Neural progenitor cell (in vitro differentiated cells): ENCODE results near the gene KCNC1. TPM values are rescaled to one million over a fixed set of nuclear protein-coding genes. Genes with fewer than 3 reads are reported as not detected.

Experiments
- DNase-seq: peaks from one replicate; pipeline ENCODE4 v3.0.0-alpha.2; 2016; ENCODE audit warnings: low spot score
- H2AFZ ChIP-seq: fragments of 200-600 bp; sonication (generic); replicated peaks from 2 replicates; pipeline ENCODE4 v1.6.1; 2016; ENCODE audit warnings: antibody characterized with exemption
- H3F3A ChIP-seq: fragments of 200-600 bp; sonication (generic); 2 replicates; pipeline ENCODE4 v1.6.1; 2016; ENCODE audit warnings: antibody characterized with exemption, low read depth
- H3K27ac ChIP-seq: fragments of 200-600 bp; sonication (generic); 2 replicates; pipeline ENCODE4 v1.5.1; 2016; ENCODE audit warnings: mild to moderate bottlenecking
- H3K27me3 ChIP-seq: fragments of 200-600 bp; sonication (generic); 2 replicates; pipeline ENCODE4 v1.6.1; 2016; ENCODE audit warnings: mild to moderate bottlenecking, moderate library complexity
- H3K36me3 ChIP-seq: fragments of 200-600 bp; sonication (generic); 2 replicates; pipeline ENCODE4 v1.5.1; 2016
- H3K4me1 ChIP-seq: fragments of 200-600 bp; sonication (generic); 2 replicates; pipeline ENCODE4 v1.6.1; 2016; ENCODE audit warnings: mixed run types
- H3K4me2 ChIP-seq: fragments of 200-600 bp; sonication (generic); 2 replicates; pipeline ENCODE4 v1.6.1; 2016
- H3K4me3 ChIP-seq: fragments of 200-600 bp; sonication (generic); 2 replicates; pipeline ENCODE4 v1.5.1; 2016
- H3K79me2 ChIP-seq: fragments of 200-600 bp; sonication (generic); 2 replicates; pipeline ENCODE4 v1.6.1; 2016; ENCODE audit warnings: low read depth
- H3K9ac ChIP-seq: fragments of 200-600 bp; sonication (generic); 2 replicates; pipeline ENCODE4 v1.6.1; 2016
- H3K9me3 ChIP-seq: fragments of 200-600 bp; sonication (generic); 2 replicates; pipeline ENCODE4 v1.5.1; 2016; ENCODE audit warnings: low read depth
- H4K20me1 ChIP-seq: fragments of 200-600 bp; sonication (generic); 2 replicates; pipeline ENCODE4 v1.6.1; 2016; ENCODE audit warnings: low read depth
- H3K27ac Mint-ChIP-seq: 3 replicates; pipeline ENCODE4 v1.8.0; 2021; ENCODE audit warnings: mixed read lengths
- H3K27me3 Mint-ChIP-seq: 2 replicates; pipeline ENCODE4 v1.8.0; 2022; ENCODE audit warnings: low read depth, mild to moderate bottlenecking, inconsistent platforms, moderate library complexity, mixed read lengths; ENCODE audit not compliant: insufficient read depth
- H3K36me3 Mint-ChIP-seq: 3 replicates; pipeline ENCODE4 v1.8.0; 2021; ENCODE audit warnings: mixed read lengths
- H3K4me1 Mint-ChIP-seq: 3 replicates; pipeline ENCODE4 v1.8.0; 2021; ENCODE audit warnings: mixed read lengths
- H3K4me3 Mint-ChIP-seq: 3 replicates; pipeline ENCODE4 v1.8.0; 2021; ENCODE audit warnings: mild to moderate bottlenecking, moderate library complexity, mixed read lengths
- H3K9me3 Mint-ChIP-seq: 3 replicates; pipeline ENCODE4 v1.8.0; 2020; ENCODE audit warnings: mixed read lengths
- EZH2 ChIP-seq: fragments of 200-600 bp; sonication (generic); IDR thresholded peaks from 2 replicates; pipeline ENCODE4 v1.6.1; 2017; ENCODE audit warnings: antibody characterized with exemption, mild to moderate bottlenecking, moderate library complexity
- EZH2phosphoT487 ChIP-seq: fragments of 200-600 bp; sonication (generic); IDR thresholded peaks from 2 replicates; pipeline ENCODE4 v1.6.1; 2017; ENCODE audit warnings: antibody characterized with exemption
- total RNA-seq: library from RNA; depleted of rRNA; stranded (reverse); fragments of >200 nt; gene quantifications from 2 replicates; pipeline ENCODE4 v1.2.3, GENCODE V29; 2015; ENCODE audit warnings: low replicate concordance
- TF ChIP-seq, protein P1 (sequence below): fragments of 200-600 bp; sonication (generic); IDR thresholded peaks from 2 replicates; pipeline ENCODE4 v1.5.1; 2017; ENCODE audit warnings: antibody characterized with exemption, mild to moderate bottlenecking

Gene KCNC1
- total RNA-seq, 1 donor from 2014 or later, result 0.04 TPM

DNA sequence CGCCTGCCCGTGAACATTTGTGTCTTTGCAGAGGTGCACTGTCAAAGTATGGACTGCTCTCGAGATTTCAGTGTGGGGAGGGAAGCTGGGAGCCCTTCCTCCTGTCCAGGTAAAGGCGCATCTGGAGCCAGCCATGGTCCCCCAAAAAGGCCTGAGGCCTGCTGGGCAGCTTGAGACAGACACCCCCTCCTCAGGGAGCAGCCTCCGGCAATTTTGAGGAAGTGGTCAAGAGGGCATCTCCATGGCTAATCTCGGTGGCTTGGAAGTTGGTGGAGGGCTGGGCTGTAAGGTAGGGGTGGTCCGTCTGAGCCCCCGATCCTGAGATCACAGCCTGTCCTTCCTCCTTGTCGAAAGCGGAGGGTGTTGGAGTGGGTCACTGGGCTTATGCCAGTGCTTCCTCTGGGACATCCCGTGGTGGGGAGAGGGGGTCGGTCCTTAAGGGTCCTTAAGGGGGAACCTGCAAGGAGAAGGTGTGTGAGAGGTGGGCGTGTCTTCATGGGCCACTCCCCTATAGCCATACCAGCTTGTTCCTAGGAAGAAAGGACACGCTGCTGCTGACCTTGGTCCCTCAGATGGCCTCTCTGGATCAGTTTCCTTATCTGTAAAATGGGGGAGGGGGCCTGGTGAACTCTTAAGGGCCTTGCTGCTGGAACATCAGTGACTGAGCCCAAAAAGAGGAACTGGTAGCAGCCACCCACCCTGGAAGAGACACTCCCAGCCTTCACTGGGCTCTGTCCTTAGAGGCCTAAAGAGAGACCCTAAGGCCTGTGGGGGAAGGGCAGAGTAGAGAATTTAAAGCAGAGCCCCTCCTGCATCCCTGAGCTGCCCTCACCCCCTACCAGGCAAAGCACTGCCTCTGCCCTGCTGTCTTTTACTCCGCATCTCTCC lies 2.6 kb downstream of the KCNC1 start:
- peaks cover 62% of the 10 kb centered on the region for H3K27me3 ChIP-seq
- no peak overlapping the region for H3K4me3 ChIP-seq
- Mint-ChIP-seq H3K36me3 (no peaks in the 10 kb centered on the region), H3K27me3 (peaks cover 19% of the 10 kb centered on the region), H3K4me3 (peak overlapping the region; percentile 57), H3K9me3 (no peaks in the 10 kb centered on the region), H3K27ac (no peak overlapping the region), H3K4me1 (peaks cover 25% of the 10 kb centered on the region)
- peaks cover 11% of the 10 kb centered on the region for H3F3A ChIP-seq
- H3K4me1 ChIP-seq, result peaks cover 23% of the 10 kb centered on the region
- H4K20me1 ChIP-seq, result peaks cover 44% of the 10 kb centered on the region
- H3K9me3 ChIP-seq, result no peaks in the 10 kb centered on the region
- TF ChIP-seq, protein P1, sequence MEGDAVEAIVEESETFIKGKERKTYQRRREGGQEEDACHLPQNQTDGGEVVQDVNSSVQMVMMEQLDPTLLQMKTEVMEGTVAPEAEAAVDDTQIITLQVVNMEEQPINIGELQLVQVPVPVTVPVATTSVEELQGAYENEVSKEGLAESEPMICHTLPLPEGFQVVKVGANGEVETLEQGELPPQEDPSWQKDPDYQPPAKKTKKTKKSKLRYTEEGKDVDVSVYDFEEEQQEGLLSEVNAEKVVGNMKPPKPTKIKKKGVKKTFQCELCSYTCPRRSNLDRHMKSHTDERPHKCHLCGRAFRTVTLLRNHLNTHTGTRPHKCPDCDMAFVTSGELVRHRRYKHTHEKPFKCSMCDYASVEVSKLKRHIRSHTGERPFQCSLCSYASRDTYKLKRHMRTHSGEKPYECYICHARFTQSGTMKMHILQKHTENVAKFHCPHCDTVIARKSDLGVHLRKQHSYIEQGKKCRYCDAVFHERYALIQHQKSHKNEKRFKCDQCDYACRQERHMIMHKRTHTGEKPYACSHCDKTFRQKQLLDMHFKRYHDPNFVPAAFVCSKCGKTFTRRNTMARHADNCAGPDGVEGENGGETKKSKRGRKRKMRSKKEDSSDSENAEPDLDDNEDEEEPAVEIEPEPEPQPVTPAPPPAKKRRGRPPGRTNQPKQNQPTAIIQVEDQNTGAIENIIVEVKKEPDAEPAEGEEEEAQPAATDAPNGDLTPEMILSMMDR, result no peak
- TF ChIP-seq EZH2 (peak; percentile 0), EZH2phosphoT487 (no peak)
- no peak overlapping the region for H3K4me2 ChIP-seq
- H2AFZ ChIP-seq, result no peak overlapping the region
- H3K79me2 ChIP-seq, result no peaks in the 10 kb centered on the region
- DNase-seq, result no peak
- no peaks in the 10 kb centered on the region for H3K36me3 ChIP-seq
- no peak overlapping the region for H3K9ac ChIP-seq
- H3K27ac ChIP-seq, result no peak overlapping the region

- Histone ChIP-seq H2AFZ (no peak overlapping the region), H3K4me1 (peaks cover 23% of the 10 kb centered on the region), H3K4me3 (no peak overlapping the region), H3K9ac (no peak overlapping the region), H3K4me2 (peak overlapping the region; percentile 56), H3K9me3 (no peaks in the 10 kb centered on the region), H3K79me2 (no peaks in the 10 kb centered on the region), H3F3A (peaks cover 11% of the 10 kb centered on the region), H3K36me3 (no peaks in the 10 kb centered on the region), H3K27ac (no peak overlapping the region), H3K27me3 (peaks cover 50% of the 10 kb centered on the region), H4K20me1 (peaks cover 44% of the 10 kb centered on the region)
- TF ChIP-seq EZH2phosphoT487 (no peak), EZH2 (no peak)
- TF ChIP-seq, protein P1, result no peak
- Mint-ChIP-seq H3K27me3 (peaks cover 16% of the 10 kb centered on the region), H3K27ac (no peak overlapping the region), H3K4me1 (peaks cover 27% of the 10 kb centered on the region), H3K9me3 (no peaks in the 10 kb centered on the region), H3K4me3 (no peak overlapping the region), H3K36me3 (no peaks in the 10 kb centered on the region)
- no peak for DNase-seq
Observed at GRCh38 chr11:17738151-17738973, 3.8 kb downstream of the KCNC1 start.

DNA sequence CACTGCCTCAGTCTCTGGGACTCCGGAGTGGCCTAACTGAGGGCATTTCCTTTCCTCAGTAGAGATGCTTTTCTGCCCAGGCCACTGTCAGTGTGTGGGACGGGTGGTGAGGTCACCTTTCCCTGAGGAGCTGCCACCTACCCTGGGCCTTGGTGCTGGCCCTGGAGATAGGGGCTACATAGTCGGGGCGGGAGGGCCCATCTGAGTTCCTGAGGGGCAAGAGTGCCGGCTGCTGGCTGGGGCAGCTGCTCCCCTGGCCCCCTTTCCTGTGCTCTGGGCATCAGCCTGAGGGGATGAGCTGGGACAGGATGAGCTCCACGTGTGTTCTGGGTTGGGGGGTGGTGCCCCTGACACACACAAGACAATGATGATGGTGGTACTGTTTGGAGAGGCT lies 5.4 kb downstream of the KCNC1 start:
- Histone ChIP-seq H3K4me2 (no peak overlapping the region), H3K27me3 (peaks cover 39% of the 10 kb centered on the region), H3K4me3 (no peak overlapping the region), H3K27ac (no peak overlapping the region), H3K36me3 (no peaks in the 10 kb centered on the region), H3K9me3 (no peaks in the 10 kb centered on the region), H3K9ac (no peak overlapping the region), H2AFZ (no peak overlapping the region), H3K79me2 (no peaks in the 10 kb centered on the region), H4K20me1 (peaks cover 34% of the 10 kb centered on the region), H3K4me1 (peaks cover 21% of the 10 kb centered on the region), H3F3A (peaks cover 5% of the 10 kb centered on the region)
- peaks cover 27% of the 10 kb centered on the region for H3K4me1 Mint-ChIP-seq
- no peak for DNase-seq
- H3K36me3 Mint-ChIP-seq, result no peaks in the 10 kb centered on the region
- no peak overlapping the region for H3K4me3 Mint-ChIP-seq
- peaks cover 14% of the 10 kb centered on the region for H3K27me3 Mint-ChIP-seq
- H3K27ac Mint-ChIP-seq, result no peak overlapping the region
- H3K9me3 Mint-ChIP-seq, result no peaks in the 10 kb centered on the region
- TF ChIP-seq, protein P1, result no peak
- TF ChIP-seq EZH2 (no peak), EZH2phosphoT487 (no peak)
